ENCODE results near the gene NEO1.

NEO1 gene

GRCh38 chr15:73291441-73291840, 239.2 kb downstream of the NEO1 start:
- H3K9me3 ChIP-seq (ENCODE audit: control insufficient read depth, insufficient read depth, low read length) = no peaks in the 10 kb centered on the region
- H3K9me2 ChIP-seq (replicated peaks; ENCODE audit: control insufficient read depth, low read length) = no peaks in the 10 kb centered on the region
- H3K36me3 ChIP-seq (ENCODE audit: control insufficient read depth, low read length) = no peaks in the 10 kb centered on the region
- H3K27ac ChIP-seq (ENCODE audit: low read depth, low read length) = no peak overlapping the region
- H3K4me3 ChIP-seq (ENCODE audit: low read length) = no peak overlapping the region
- H3K27me3 ChIP-seq (ENCODE audit: control insufficient read depth, low read length) = peaks cover 8% of the 10 kb centered on the region
- no peak for TF ChIP-seq EZH2phosphoT487 (IDR thresholded peaks at IDR 0.05; ENCODE audit: borderline replicate concordance, low read length)
- TF ChIP-seq CTCF (IDR thresholded peaks at IDR 0.05; ENCODE audit: low read depth, low read length, poor library complexity, severe bottlenecking) = no peak
- H3F3A ChIP-seq (ENCODE audit: control insufficient read depth, insufficient read depth) = no peaks in the 10 kb centered on the region
- no peak overlapping the region for H3K4me2 ChIP-seq (ENCODE audit: low read length)
- no peaks in the 10 kb centered on the region for H3K79me2 ChIP-seq (ENCODE audit: control insufficient read depth, low read length)
- H3K4me1 ChIP-seq (ENCODE audit: control insufficient read depth, low read length) = no peaks in the 10 kb centered on the region
- H4K20me1 ChIP-seq (ENCODE audit: control insufficient read depth, insufficient read depth, low read depth, low read length) = no peaks in the 10 kb centered on the region

GRCh38 chr15:73293773-73294172, 241.5 kb downstream of the NEO1 start:
- no peak overlapping the region for H3K4me3 ChIP-seq (ENCODE audit: low read length)
- H3K4me1 ChIP-seq (ENCODE audit: control insufficient read depth, low read length) = no peaks in the 10 kb centered on the region
- TF ChIP-seq EZH2phosphoT487 (IDR thresholded peaks at IDR 0.05; ENCODE audit: borderline replicate concordance, low read length) = no peak
- no peak for TF ChIP-seq CTCF (IDR thresholded peaks at IDR 0.05; ENCODE audit: low read depth, low read length, poor library complexity, severe bottlenecking)
- no peak overlapping the region for H3K4me2 ChIP-seq (ENCODE audit: low read length)
- no peaks in the 10 kb centered on the region for H4K20me1 ChIP-seq (ENCODE audit: control insufficient read depth, insufficient read depth, low read depth, low read length)
- H3F3A ChIP-seq (ENCODE audit: control insufficient read depth, insufficient read depth) = no peaks in the 10 kb centered on the region
- H3K27me3 ChIP-seq (ENCODE audit: control insufficient read depth, low read length) = peaks cover 4% of the 10 kb centered on the region
- H3K9me3 ChIP-seq (ENCODE audit: control insufficient read depth, insufficient read depth, low read length) = no peaks in the 10 kb centered on the region
- H3K79me2 ChIP-seq (ENCODE audit: control insufficient read depth, low read length) = no peaks in the 10 kb centered on the region
- H3K27ac ChIP-seq (ENCODE audit: low read depth, low read length) = no peak overlapping the region
- H3K9me2 ChIP-seq (replicated peaks; ENCODE audit: control insufficient read depth, low read length) = no peaks in the 10 kb centered on the region
- H3K36me3 ChIP-seq (ENCODE audit: control insufficient read depth, low read length) = no peaks in the 10 kb centered on the region

- H3K27me3 ChIP-seq (ENCODE audit: control insufficient read depth, low read length) = peaks cover 4% of the 10 kb centered on the region
- H3K9me3 ChIP-seq (ENCODE audit: control insufficient read depth, insufficient read depth, low read length) = no peaks in the 10 kb centered on the region
- H3K36me3 ChIP-seq (ENCODE audit: control insufficient read depth, low read length) = no peaks in the 10 kb centered on the region
- no peak overlapping the region for H3K27ac ChIP-seq (ENCODE audit: low read depth, low read length)
- H4K20me1 ChIP-seq (ENCODE audit: control insufficient read depth, insufficient read depth, low read depth, low read length) = no peaks in the 10 kb centered on the region
- no peak overlapping the region for H3K4me2 ChIP-seq (ENCODE audit: low read length)
- H3K4me1 ChIP-seq (ENCODE audit: control insufficient read depth, low read length) = no peaks in the 10 kb centered on the region
- TF ChIP-seq CTCF (IDR thresholded peaks at IDR 0.05; ENCODE audit: low read depth, low read length, poor library complexity, severe bottlenecking) = no peak
- TF ChIP-seq EZH2phosphoT487 (IDR thresholded peaks at IDR 0.05; ENCODE audit: borderline replicate concordance, low read length) = no peak
- H3K4me3 ChIP-seq (ENCODE audit: low read length) = no peak overlapping the region
- no peaks in the 10 kb centered on the region for H3F3A ChIP-seq (ENCODE audit: control insufficient read depth, insufficient read depth)
- H3K79me2 ChIP-seq (ENCODE audit: control insufficient read depth, low read length) = no peaks in the 10 kb centered on the region
- H3K9me2 ChIP-seq (replicated peaks; ENCODE audit: control insufficient read depth, low read length) = no peaks in the 10 kb centered on the region
These were observed 243.5 kb downstream of the NEO1 start for GRCh38 chr15:73295630-73296286.
